Measurements from ENCODE around the gene NDUFB6.

The NDUFB6 gene

GRCh38 chr9:32578976-32579375 lies 6.0 kb upstream of the NDUFB6 start:
- TF ChIP-seq CTCF (IDR thresholded peaks at IDR 0.05) = no peak

GRCh38 chr9:32577316-32577715 lies 4.4 kb upstream of the NDUFB6 start:
- TF ChIP-seq CTCF (IDR thresholded peaks at IDR 0.05) = no peak

GRCh38 chr9:32574858-32575257 lies 1.9 kb upstream of the NDUFB6 start:
- no peak for TF ChIP-seq CTCF (IDR thresholded peaks at IDR 0.05)

- no peak for TF ChIP-seq CTCF (IDR thresholded peaks at IDR 0.05)
Observed at GRCh38 chr9:32573821-32574220, 862 bp upstream of the NDUFB6 start.

- TF ChIP-seq CTCF (IDR thresholded peaks at IDR 0.05) = peak; percentile 72
Observed at GRCh38 chr9:32571969-32572899, 725 bp downstream of the NDUFB6 start.

- no peak for TF ChIP-seq CTCF (IDR thresholded peaks at IDR 0.05)
Observed at GRCh38 chr9:32570262-32570661, 2.7 kb downstream of the NDUFB6 start.

GRCh38 chr9:32566770-32567169 lies 6.2 kb downstream of the NDUFB6 start:
- no peak for TF ChIP-seq CTCF (IDR thresholded peaks at IDR 0.05)

Data from LNCAP (cell line).